Activated B cell treated with CpG ODN at 0.5 μM for 24 hours (primary cell): ENCODE data around the gene AGFG2. TPM values are rescaled to one million over a fixed set of nuclear protein-coding genes. Genes with fewer than 3 reads are reported as not detected.
A peak's percentile ranks its signal among the peaks of the same experiment; 100 is the strongest.
"Not testable (repeated sequence)": the region's sequence is repeated elsewhere in the genome, so short reads cannot be mapped to it uniquely, and the experiment has no call there.

Experiments
- ATAC-seq: fragments of 200-7000 bp; cut with Tn5 transposase; one replicate; pipeline ENCODE4 v1.10.0; 2021; ENCODE audit warnings: low read depth, mild to moderate bottlenecking, moderate library complexity
- CTCF ChIA-PET: fragments of 350-600 bp; sonication (Branson Sonifier 250); formaldehyde crosslinking; loops from one replicate; lab custom pipeline; 2021; ENCODE audit warnings: antibody characterized with exemption; lab: Charles Lee
- POLR2A ChIA-PET: fragments of 350-600 bp; sonication (Branson Sonifier 250); formaldehyde crosslinking; loops from one replicate; lab custom pipeline; 2021; ENCODE audit warnings: antibody characterized with exemption; lab: Charles Lee
- DNase-seq: peaks from one replicate; pipeline ENCODE4 v3.0.0; 2022
- H3K27ac Mint-ChIP-seq: one replicate; pipeline ENCODE4 v1.8.0; 2020; ENCODE audit warnings: mixed read lengths
- H3K27me3 Mint-ChIP-seq: one replicate; pipeline ENCODE4 v1.8.0; 2021; ENCODE audit warnings: mixed read lengths
- H3K36me3 Mint-ChIP-seq: one replicate; pipeline ENCODE4 v1.8.0; 2021; ENCODE audit warnings: low read depth, mixed read lengths
- H3K4me1 Mint-ChIP-seq: one replicate; pipeline ENCODE4 v1.8.0; 2021; ENCODE audit warnings: mixed read lengths
- H3K4me3 Mint-ChIP-seq: one replicate; pipeline ENCODE4 v1.8.0; 2020; ENCODE audit warnings: mild to moderate bottlenecking, mixed read lengths
- H3K9me3 Mint-ChIP-seq: one replicate; pipeline ENCODE4 v1.8.0; 2020; ENCODE audit warnings: mixed read lengths
- CTCF ChIP-seq: fragments of 200-600 bp; IDR thresholded peaks from one replicate; pipeline ENCODE4 v1.8.0; 2022; ENCODE audit warnings: antibody characterized with exemption, mild to moderate bottlenecking
- intact Hi-C: fragments of 100-400 bp; cut with micrococcal nuclease; formaldehyde crosslinking; loops from one replicate; pipeline ENCODE4 v1.15.1; 2024
- total RNA-seq: library from RNA; stranded (reverse); gene quantifications from 2 replicates; pipeline ENCODE4 v1.2.3, GENCODE V29; 2022

AGFG2 gene
- total RNA-seq, 1 donor from 2014 or later = 9.5 TPM

- ATAC-seq = no peak
- POLR2A ChIA-PET = interaction anchor here (0.5 kb wide), 1 partner anchor 151 kb away, joined by 3 read pairs; no protein-coding TSS in a partner anchor
Measured at GRCh38 chr7:100546926-100547800, 8.2 kb downstream of the AGFG2 start.

GRCh38 chr7:100547872-100548271 lies 8.9 kb downstream of the AGFG2 start:
- H3K36me3 Mint-ChIP-seq = peaks cover 8% of the 10 kb centered on the region
- no peak for ATAC-seq
- intact Hi-C loops = no loop called here
- no peak for TF ChIP-seq CTCF
- ChIA-PET POLR2A (interaction anchor here (1.5 kb wide), 1 partner anchor 37 kb away, joined by 3 read pairs; no protein-coding TSS in a partner anchor), CTCF (interaction anchor here (0.6 to 2.2 kb wide), 2 partner anchors 12 to 39 kb away, joined by 3 to 8 read pairs; no protein-coding TSS in a partner anchor)
- no peaks in the 10 kb centered on the region for H3K9me3 Mint-ChIP-seq
- H3K4me1 Mint-ChIP-seq = peaks cover 70% of the 10 kb centered on the region
- H3K4me3 Mint-ChIP-seq = no peak overlapping the region
- DNase-seq = no peak
- no peaks in the 10 kb centered on the region for H3K27me3 Mint-ChIP-seq
- H3K27ac Mint-ChIP-seq = peak overlapping the region; percentile 79

More at GRCh38 chr7:100546926-100547800, 8.2 kb downstream of the AGFG2 start:
- Mint-ChIP-seq H3K36me3 (peaks cover 5% of the 10 kb centered on the region), H3K9me3 (no peaks in the 10 kb centered on the region), H3K4me1 (peaks cover 76% of the 10 kb centered on the region), H3K27me3 (no peaks in the 10 kb centered on the region), H3K4me3 (no peak overlapping the region), H3K27ac (peak overlapping the region; percentile 79)
- TF ChIP-seq CTCF = no peak
- DNase-seq = no peak
- CTCF ChIA-PET = interaction anchor here (1.5 to 2.2 kb wide), 2 partner anchors 12 to 41 kb away, joined by 3 to 8 read pairs; no protein-coding TSS in a partner anchor
- intact Hi-C loops = no loop called here

DNA sequence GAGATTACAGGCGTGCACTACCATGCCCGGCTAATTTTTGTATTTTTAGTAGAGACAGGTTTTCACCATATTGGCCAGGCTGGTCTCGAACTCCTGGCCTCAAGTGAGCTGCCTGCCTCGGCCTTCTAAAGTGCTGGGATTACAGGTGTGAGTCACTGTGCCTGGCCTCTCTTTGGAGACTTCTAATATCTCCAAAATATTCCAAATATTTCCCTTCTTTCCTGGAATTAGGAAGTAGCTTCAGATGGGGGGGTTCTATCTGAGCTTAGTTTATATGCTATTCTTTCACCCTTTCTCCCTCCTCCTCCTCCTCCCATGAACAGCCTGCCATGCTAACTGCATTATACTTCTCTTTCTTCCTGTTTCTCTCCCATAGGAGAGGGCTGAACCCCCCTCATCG lies 9.4 kb downstream of the AGFG2 start:
- H3K4me3 Mint-ChIP-seq, intact Hi-C loops, H3K27me3 Mint-ChIP-seq, DNase-seq, ATAC-seq, H3K9me3 Mint-ChIP-seq: not testable (repeated sequence)
- H3K36me3 Mint-ChIP-seq = peaks cover 11% of the 10 kb centered on the region
- H3K27ac Mint-ChIP-seq = peak overlapping the region; percentile 79
- ChIA-PET CTCF (interaction anchor here (0.6 to 2.2 kb wide), 3 partner anchors 11 to 40 kb away, joined by 3 to 8 read pairs (median 3); no protein-coding TSS in a partner anchor), POLR2A (interaction anchor here (1.5 to 2.4 kb wide), 3 partner anchors 9 to 119 kb away, joined by 3 to 14 read pairs (median 13); partner anchors contain the start of genes AGFG2, MEPCE and ZCWPW1)
- H3K4me1 Mint-ChIP-seq = peaks cover 65% of the 10 kb centered on the region

DNA sequence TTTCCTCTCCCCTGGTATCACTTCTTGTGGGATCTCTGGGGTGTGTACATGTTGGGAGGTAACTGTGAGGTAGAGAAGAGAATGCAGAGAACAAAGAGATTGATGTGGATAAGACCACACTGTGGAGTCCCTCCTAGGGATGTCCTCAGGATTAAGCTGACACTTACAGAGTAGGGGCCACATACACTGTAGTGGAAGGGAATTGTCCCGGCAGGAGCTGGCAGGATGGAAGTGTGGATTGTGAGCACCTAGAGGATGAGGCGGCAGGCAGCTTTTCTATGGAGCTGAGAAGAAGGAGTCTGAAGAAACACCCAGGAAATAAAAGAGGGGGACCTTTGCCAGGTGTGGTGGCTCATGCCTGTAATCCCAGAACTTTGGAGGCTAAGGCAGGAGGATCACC lies 13.5 kb downstream of the AGFG2 start:
- no peak for TF ChIP-seq CTCF
- POLR2A ChIA-PET = no interaction called here
- H3K36me3 Mint-ChIP-seq = peaks cover 32% of the 10 kb centered on the region

DNA sequence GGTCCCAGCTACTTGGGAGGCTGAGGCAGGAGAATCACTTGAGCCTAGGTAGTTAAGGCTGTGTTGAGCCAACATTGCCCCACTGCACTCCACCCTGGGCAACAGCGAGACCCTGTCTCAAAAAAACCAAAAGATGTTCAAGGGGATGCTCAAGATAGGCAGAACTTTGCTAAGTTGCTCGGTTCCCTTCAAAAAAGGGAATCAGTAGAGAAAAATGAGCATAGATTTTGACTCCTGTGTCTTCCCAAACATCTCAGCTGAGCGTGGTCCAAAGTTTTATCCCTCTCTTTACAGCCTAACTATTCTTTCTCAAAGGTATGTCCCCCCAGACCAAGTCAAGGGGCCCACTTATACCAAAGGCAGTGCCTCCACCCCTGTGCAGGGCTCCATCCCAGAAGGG lies 14.0 kb downstream of the AGFG2 start:
- ChIA-PET POLR2A (interaction anchor here (1.0 kb wide), 1 partner anchor 9 kb away, joined by 3 read pairs; no protein-coding TSS in a partner anchor), CTCF (no interaction called here)
- Mint-ChIP-seq H3K27ac (no peak overlapping the region), H3K9me3 (no peaks in the 10 kb centered on the region), H3K27me3 (no peaks in the 10 kb centered on the region), H3K36me3 (peaks cover 32% of the 10 kb centered on the region), H3K4me1 (peaks cover 19% of the 10 kb centered on the region), H3K4me3 (no peak overlapping the region)
- intact Hi-C loops = no loop called here
- TF ChIP-seq CTCF = no peak
- no peak for DNase-seq
- ATAC-seq = no peak

More for the DNA sequence above, 13.5 kb downstream of the AGFG2 start:
- Mint-ChIP-seq H3K9me3 (no peaks in the 10 kb centered on the region), H3K27me3 (no peaks in the 10 kb centered on the region), H3K4me3 (no peak overlapping the region), H3K27ac (no peak overlapping the region), H3K4me1 (peaks cover 24% of the 10 kb centered on the region)
- DNase-seq = no peak
- no peak for ATAC-seq
- intact Hi-C loops = no loop called here
- CTCF ChIA-PET = no interaction called here
